HS-27A (cell line): ENCODE measurements around the gene DERL3.

ENCODE experiments used
- DNase-seq: peaks from one replicate; pipeline ENCODE4 v3.0.0-alpha.2; 2012; ENCODE audit warnings: low read depth, missing footprints

DERL3 gene

DNA sequence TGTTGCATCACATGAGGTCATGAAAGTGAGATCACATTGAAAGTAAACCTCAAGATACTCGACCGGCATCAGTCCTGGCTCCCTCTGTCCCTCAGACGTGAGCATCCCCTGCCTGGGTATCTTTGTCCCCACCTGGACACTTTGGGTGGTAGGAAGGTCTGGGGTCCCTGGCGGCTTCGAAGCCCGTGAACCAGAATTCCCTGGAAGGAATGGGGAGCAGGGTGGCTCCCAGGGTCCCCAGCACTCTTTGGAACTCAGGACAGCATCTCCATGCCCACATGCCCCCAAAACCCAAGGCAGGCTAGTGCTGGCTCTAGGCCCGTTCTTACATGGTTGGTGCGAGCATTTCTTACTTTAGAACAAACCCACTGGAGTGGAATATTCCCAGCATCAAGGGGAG lies 7.5 kb downstream of the DERL3 start:
- no peak for DNase-seq

DNA sequence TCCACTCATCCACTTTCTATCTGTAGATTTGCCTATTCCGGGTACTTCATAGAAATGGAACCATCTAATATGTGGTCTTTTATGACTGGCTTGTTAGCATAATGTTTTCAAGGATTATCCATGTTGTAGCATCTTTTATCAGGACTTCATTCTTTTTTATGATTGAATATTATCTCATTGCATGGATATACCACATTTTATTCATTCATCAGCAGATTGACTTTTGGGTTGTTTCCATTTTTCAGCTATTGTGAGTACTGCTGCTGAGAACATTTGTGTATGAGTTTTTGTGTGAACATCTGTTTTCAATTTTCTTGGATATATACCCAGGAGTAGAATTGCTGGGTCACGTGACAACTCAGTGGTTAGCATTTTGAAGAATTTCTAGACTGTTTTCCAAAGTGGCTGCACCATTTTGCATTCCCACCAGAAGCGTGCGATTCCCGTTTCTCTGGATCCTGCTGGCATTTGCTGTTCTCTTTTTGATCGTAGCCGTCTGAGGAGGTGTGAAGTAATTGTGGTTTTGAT lies 8.9 kb downstream of the DERL3 start:
- no peak for DNase-seq

DNA sequence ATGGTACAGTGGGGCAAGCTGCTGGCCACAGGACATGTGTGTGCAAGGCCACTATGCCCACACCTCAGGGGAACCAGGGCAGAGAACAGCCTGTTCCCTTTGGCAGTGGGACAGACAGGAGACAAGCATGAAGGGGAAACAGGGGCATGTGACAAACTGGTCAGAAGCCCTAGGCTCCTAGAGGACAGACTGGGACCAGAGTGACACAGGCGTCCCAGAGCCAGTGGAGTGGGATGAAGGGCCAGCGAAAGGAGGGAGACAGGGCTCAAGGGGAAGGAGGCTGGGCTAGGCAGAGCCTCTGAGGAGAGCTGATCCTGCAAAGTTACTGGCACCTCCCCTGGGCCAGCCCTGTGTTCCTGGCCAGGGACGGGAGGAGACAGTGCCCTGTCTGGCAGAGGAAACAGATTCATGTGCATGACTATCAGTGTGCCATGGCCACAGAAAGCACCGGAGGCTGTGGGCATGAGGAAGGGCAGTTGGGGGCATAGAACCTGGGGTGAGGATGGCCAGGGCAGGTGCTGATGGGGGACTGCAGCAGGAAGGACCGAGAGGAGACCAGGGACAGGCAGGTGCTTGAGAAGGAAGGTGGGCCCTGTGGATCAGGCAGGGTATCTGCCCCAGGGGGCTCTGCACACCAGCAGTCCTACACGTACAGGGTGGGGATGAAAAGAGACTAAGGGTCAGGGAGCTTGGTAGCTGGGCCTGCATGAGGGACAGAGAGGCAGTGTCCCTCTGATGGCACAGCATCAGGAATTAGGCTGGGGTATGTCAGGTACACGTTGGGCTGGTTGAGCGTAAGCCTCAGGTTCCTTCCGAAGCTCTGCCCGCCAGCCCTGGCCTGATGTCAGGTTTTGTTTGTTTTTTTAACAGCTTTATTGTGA lies 9.8 kb downstream of the DERL3 start:
- DNase-seq: no peak

DNA sequence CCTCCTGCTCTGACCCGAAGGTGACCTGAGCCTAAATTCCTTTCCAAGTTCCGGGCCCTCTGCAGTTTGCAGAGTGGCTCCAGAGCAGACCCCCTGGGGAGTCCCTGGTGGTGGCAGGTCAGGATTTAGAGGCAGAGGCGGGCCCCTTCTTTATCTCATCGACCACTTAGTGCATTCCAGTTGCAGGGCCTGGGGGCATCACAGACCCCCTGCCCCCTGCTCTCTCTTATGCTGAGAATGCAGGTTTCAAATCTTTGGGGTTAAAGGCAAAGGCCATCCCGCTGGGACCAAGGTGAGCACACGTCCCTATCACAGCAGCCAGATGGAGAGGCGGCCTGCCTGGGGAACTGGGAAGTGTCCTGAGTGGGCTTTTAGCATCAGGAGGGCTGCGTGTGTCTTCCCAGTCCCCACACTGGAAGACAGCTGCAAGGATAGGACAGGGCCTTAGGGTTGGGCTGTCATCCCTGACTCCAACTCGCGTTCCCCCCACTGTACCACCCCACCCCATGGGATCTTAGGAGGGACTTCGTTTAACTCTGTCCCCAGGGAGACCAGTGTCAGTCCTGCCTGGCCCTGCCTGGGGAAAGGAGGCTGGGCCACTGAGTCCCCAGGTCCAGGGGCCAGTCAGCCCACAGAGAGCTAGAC lies 11.3 kb downstream of the DERL3 start:
- no peak for DNase-seq

DNA sequence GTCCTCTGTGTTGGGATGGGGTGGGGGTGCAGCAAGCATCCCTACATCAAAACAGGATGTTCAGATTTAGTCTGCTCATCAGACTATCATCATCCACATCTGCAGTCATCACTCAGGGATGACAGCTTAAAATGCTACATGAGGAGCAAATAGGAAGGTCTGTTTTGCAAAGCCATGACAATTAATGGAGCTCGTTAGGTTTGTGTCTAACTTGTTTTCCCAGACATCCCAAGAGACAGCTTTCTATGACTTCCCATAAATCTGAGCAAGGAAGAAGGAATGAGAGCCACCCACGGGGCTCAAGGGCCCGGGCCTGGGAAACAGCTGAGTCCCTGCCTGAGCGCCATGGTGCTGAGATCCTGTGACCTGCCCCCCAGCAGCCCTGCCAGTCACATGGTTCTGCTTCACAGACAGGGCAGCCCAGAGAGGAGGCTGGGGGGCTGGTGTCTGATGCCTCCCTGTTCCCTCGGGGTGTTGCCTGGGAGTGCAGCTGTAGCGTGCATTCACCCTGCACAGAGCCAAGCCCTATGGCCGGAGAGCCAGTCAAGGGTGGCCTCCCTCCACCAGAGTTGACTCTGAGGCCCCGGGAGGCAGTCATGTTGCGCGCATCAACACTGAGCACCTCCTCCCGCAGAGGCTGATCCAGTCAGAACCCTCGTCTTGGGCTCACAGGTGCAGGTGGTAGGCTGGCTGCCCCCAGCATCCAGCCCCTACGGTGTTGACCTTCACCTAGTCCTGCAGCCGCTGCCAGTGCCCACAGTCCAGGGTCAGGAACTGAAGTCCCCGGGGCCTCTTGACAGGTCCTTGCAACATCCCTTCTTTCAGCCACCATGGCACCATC lies 12.1 kb downstream of the DERL3 start:
- DNase-seq: no peak

DNA sequence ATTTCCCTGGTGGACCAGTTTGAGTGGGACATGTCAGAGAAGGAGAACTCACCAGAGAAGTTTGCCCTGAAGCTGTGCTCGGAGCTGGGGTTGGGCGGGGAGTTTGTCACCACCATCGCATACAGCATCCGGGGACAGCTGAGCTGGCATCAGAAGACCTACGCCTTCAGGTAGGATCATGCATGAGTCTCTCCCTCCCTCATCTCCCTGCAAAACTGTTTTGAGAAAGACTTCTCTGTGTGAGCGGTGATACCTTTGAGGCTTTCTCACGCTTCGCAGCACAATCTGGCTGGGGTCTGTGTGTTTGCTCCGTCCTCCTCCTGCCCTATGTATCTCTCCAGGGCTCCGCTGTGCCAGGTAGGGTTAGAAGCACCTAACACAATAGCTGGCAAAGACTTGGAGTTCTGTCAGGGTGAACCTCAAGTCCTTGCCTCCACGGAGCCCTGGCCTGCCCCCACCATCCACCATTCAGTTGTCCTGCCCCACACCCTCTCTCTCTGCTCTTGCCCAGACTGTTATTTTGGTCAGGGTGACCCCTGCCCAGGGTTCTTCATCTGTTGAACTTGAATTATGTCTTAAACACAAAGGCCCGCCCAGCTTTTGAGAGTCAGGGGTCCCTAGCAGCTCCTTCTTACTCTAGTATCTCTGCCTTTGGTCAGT lies 13.4 kb downstream of the DERL3 start:
- DNase-seq: no peak

DNA sequence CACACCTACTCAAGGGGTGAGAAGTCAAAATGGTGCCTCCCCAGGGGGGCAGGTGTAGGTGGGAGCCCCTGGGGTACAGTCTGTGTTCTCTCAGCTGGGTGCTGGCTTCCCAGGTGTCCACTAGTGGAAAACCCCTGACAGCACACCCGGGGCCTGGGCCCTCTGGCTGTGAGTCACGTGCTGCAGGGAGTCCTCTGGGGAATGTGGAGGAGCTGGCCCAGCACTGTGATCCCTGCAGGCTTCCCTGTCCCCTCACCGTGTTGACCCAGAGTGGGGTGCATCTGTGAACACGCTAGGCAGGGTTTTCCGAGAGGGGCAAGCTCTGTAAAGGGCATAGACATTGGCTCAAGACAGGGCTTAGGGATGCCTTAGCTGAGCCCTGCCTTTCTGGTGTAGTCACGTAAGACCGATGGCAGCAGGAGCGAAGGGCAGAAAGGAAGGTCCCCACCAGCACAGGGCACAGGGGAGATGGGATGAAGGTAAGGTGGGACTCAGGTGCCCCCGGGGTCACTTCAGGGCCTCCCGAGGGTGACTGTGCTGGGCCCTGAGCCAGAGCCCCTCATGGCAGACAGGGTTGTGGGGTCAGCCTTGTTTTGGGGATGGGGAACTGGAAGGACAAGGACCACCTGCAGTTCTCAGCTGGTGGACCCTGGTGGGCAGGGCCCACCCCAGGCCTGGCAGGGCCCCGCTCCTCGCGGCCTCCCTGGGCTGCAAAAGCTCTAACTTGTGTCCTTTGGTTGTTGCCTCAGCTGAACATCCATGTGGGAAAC lies 14.1 kb downstream of the DERL3 start:
- DNase-seq: no peak

DNA sequence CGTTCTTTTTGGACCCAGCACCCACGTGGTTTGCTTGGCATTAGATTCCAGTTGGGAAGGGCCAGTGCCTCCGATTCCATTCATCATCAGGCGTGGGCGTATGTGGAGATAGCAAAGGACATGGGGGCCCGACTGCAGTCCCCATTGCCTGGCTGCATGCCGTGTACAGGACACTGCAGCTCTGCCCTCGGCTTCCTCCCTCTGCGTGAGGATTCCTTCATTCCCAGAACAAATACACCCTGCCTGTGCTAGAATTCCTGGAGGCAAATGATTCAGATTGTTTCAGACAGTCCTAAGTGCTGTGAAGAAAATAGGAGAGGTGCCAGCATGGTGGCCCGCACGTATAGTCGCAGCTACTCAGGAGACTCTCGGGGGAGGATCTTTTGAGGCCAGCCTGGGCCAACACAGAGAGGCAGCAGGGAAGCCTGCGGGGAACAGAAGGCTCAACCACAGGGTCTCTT lies 15.4 kb downstream of the DERL3 start:
- DNase-seq: no peak

DNA sequence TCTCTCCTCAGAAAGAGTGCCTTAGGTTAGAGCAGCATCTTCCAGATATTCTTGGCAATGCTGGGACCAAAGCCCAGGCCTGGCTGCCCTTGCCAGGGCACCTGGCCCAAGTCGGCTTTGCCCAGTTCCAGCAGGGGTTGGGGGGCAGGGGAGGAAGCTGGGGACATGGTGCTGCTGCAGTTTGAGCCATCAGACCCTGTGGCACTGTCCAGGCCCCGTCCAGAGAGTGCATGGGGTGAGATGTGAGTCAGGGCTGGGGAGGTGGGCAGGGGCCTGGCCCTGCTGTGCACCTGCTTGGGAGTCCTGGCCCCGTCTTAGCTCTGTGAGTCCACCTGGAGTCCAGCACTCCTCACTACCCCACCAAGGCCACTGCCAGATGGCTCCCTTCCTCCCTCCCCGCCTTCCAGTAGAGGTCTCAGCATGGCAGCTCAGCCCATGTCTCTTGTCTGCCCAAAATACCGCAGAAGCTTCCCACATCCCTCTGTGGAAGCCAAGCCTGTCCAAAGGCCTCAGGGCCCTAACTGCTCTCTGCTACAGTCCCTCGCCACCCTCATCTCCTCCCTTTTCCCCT lies 16.6 kb downstream of the DERL3 start:
- DNase-seq: no peak

DNA sequence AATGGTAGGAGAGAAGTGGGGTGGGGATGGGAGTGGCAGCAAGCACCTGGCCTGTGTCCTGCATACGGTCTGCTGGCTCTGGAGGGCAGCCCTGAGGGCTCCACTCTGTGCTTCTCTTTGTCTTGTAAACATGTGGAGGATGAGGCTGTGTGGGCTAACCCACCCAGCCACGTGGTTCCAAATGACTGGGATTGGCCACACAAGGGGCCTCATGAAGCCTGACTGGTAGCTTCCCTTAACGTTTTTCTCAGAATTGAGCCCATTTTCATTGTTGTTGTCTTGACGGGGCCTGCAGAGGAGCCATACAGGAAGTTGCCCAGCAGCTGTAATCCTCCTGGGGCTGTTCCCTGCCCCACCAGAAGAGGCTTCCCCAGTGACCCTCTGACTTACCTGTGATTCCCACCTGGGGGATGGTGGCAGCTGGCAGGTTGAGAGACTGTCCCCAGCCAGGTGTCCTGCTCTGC lies 18.0 kb downstream of the DERL3 start:
- DNase-seq: no peak

DNA sequence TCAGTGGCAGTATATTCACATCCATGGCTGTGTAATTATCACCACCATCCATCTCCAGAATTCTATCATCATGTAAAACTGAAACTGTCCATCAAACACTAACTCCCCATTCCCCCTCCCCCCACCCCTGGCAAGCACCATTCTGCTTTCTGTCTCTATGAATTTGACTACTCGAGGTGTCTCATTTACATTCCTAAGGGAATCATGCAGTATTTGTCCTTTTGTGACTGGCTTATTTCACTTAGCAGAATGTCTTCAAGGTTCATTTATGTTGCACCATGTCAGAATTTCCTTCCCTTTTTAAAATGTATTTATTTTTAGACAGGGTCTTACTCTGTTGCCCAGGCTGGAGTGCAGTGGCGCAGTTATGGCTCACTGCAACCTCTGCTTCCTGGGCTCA lies 20.3 kb downstream of the DERL3 start:
- DNase-seq: no peak

DNA sequence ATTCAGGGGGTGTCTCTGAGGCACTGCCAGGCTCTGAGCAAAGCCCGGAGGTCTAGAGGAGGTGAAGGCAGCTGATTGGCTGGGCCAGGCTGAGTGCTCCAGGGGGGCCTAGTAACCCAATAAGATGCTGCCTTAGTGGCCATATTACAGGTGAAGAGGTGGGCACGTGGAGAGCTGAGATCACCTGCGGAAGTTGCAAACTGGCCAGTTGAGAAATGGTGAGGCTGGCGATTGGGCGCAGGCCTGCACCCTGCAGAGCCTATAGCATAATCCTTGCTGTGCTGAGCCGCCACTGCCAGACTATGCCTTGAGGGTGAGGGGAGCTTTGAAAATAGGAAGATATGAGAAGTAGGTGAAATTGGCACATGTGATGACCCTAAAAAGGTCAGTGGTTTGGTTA lies 21.7 kb downstream of the DERL3 start:
- no peak for DNase-seq

DNA sequence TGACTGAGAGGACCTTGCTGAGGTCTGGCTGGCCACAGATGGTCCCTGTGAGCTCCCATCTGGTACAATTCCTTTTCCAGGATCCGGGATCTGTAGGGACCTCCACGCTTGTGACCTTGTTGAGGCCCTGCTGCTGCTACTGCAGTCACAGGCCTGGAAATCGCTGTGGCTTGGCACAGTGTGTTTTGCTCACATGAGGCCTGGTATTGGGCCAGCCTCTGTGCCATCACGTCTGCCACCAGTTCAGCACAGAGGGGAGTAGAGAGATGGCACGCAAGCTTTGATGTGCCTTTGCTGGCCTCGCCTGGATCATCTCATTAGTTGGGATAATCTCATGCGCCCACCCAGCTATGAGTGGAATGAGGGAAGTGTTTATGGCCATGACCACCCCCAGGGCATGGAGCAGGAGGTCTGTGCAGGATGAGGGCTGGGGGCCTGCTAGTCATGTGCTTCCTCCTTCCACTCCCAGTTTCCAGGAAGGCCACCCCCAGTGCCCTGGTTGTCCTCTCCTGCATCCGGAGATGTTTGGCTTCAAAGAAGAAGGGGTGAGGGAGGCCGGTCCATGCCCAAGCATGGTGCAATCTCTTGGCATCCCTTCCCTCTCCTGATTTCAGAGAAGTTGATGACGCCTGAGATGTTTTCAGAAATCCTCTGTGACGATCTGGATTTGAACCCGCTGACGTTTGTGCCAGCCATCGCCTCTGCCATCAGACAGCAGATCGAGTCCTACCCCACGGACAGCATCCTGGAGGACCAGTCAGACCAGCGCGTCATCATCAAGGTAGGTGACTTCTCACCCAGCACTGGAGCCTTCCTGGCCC lies 22.4 kb downstream of the DERL3 start:
- no peak for DNase-seq

DNA sequence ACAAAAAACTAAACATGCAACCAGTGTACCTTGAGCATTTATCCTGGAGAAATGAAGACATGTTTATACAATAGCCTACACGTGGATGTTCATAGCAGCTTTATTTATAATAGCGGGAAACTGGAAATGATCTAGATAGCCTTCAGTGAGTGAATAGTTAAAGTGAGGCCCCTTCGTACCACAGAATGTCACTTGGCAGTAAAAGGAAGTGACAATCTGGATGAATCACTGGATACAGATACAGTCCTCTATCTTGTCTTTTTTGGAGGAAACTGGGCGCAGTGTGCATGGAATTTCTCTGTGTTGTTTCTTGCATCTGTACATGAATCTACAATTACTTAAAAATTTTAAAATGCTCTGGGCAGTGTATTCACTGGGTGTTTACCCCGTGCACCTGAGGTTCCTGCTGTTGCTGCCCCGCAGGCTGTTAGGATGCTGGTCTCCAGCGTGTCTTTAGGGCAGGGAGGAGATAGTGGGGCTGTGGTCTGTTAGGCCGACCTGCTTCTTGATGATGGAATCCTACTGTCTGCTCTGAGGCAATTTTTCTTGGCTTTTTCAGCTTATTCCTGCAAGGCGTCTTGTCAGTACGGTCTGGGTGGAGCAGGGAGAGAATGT lies 23.2 kb downstream of the DERL3 start:
- DNase-seq: no peak

DNA sequence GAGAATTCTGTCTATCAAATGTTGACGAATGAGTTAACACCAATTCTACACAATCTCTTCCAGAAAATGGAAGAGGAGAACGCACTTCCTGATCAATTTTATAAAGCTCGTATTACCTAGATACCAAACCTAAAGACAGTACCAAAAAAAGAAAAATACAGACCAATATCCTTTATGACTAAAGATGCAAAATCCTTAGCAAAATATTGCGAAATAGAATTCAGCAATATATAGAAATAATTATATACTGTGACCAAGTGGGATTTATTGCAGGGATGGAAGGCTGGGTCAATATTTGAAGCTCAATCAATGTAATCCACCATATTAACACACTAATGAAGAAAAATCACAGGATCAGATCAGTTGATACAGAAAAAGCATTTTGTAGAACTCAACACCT lies 26.4 kb downstream of the DERL3 start:
- no peak for DNase-seq

DNA sequence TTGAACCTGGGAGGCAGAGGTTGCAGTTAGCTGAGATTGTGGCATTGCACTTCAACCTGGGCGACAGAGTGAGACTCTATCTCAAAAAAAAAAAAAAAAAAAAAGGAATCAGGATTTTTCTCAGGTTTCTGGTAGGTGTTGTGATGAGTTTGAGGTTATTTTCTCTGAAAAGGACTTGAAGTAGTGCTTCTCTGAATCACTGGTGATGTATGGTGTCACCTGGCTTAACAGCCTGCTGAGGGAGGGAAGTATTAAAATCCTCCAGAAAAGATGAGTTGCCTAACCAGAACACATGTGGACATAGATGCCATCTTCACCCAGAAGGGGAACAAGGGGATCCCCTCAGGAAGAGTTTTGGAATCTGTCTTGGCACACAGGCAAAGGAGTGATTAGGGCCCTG lies 32.0 kb downstream of the DERL3 start:
- no peak for DNase-seq

DNA sequence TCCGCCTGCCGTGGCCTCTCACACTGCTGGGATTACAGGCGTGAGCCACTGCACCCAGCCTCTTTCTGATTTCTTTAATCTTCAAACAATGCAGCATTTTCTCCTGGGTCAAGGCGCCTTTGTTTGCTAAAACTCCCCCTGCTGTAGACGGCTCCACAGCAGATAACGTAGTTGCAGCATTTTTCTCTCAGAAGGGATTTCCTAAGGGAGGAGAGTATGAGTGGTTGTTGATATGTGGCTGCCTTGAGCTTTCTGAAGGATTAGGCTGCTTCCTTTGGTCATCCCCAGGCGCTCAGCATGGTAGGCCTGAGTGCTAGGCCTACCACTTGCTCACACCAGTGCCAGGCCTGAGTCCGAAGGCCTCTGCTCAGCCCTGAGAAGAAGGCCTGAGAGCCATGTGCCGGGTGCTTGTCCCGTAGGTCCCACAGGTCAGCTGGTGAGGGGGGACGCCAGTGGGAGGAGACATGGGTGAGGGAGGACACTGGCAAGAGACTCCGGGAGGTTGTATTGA lies 34.0 kb downstream of the DERL3 start:
- no peak for DNase-seq

DNA sequence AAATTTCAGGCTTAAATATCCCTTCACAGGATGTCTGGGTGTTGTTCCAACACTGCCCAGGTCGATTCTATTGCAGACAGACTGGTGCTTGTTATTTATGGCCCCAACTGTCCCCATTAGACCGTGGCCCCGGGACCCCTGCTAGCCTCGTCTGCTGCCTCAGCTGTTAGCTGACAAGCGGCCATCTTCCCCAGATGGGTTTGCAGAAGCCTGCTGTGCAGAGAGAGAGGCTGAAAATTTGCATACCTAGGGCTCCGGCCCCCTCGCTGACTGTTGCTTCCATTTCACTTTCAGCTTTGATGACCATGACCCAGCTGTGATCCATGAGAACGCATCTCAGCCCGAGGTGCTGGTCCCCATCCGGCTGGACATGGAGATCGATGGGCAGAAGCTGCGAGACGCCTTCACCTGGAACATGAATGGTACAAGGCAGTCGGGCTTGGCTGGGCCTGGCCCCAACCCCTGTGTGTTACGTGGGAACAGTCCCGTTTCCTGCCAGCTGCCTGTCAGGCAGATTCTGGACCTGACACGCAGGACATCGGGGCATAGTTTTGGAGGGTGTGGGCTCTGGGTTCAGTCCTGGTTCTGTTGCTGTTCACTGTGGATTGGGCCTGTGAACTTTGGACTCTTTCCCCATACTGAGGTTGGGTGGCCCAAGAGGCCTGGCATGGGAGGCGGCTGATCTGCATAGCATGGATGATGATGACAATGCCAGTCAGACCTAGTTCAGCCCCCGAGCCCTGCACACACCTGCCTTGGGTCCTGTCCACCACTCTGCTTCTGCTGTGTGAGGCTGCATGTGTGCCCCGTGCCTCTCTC lies 35.6 kb downstream of the DERL3 start:
- DNase-seq: no peak
